K562 (cell line): ENCODE results near the gene AP5M1. TPM values are rescaled to one million over a fixed set of nuclear protein-coding genes. Genes with fewer than 3 reads are reported as not detected.

Experiments used
- ATAC-seq: fragments of 200-7000 bp; cut with Tn5 transposase; 3 replicates; pipeline ENCODE4 v1.9.1; 2020; ENCODE audit warnings: moderate library complexity
- BruUV-seq: library from RNA; stranded (reverse); fragments of 400-500 nt; replicated peaks from 2 replicates; lab custom pipeline; 2021; lab: Mats Ljungman, UMichigan
- CTCF ChIA-PET: fragments of 300-600 bp; formaldehyde crosslinking; extraction: SDS; loops from one replicate; lab custom pipeline; 2021; ENCODE audit warnings: low intra/inter-chr PET ratio; lab: Yijun Ruan, JAX
- POLR2A ChIA-PET: fragments of 300-600, 350-650 bp; sonication (Branson Sonifier 250); formaldehyde crosslinking; extraction: SDS; loops from one replicate; lab custom pipeline; 2021; ENCODE audit warnings: antibody characterized with exemption, inconsistent platforms; lab: Yijun Ruan, JAX
- DNase-seq, 4 experiments: peaks; one replicate each; pipeline versions ENCODE4 v3.0.0 to v3.0.0-alpha.2; 2011 to 2018; ENCODE audit warnings: low spot score in 3 of 4, mixed read lengths in 3 of 4; ENCODE audit errors: extremely low read depth in 1 of 4
- FAIRE-seq: peaks from 2 replicates; lab custom pipeline; 2011; peaks lifted over from hg19 to GRCh38; lab: Jason Lieb, UNC
- H2AFZ ChIP-seq: 2 replicates; pipeline ENCODE4 v1.6.0; 2011; ENCODE audit warnings: low read depth, low read length, control low read depth, inconsistent platforms
- H3K27ac ChIP-seq: fragments of 200-600 bp; 3 replicates; pipeline ENCODE4 v1.8.0; 2011; ENCODE audit warnings: low read depth, mild to moderate bottlenecking, control low read depth, inconsistent platforms, low read length, moderate library complexity, mixed read lengths; ENCODE audit errors: extremely low read depth
- H3K27me3 ChIP-seq, 2 experiments: fragments of 300-600 bp in 1 of 2; 2 replicates in 1 of 2; 3 replicates in 1 of 2; pipeline versions ENCODE4 v1.6.0 to v1.8.0; 2011; ENCODE audit warnings: inconsistent platforms in 2 of 2, low read length in 2 of 2, mild to moderate bottlenecking in 1 of 2, mixed read lengths in 1 of 2, moderate library complexity in 1 of 2; ENCODE audit not compliant: control insufficient read depth in 2 of 2, insufficient read depth in 2 of 2
- H3K36me3 ChIP-seq: fragments of 300-600 bp; 3 replicates; pipeline ENCODE4 v1.8.0; 2011; ENCODE audit warnings: mild to moderate bottlenecking, low read length, inconsistent platforms; ENCODE audit not compliant: control insufficient read depth, insufficient read depth
- H3K4me1 ChIP-seq, 2 experiments: fragments of 200-600 bp in 1 of 2; replicated peaks in 1 of 2; 2 replicates in 1 of 2; 3 replicates in 1 of 2; pipeline versions ENCODE4 v1.5.1 to v1.8.0; 2011; ENCODE audit warnings: inconsistent platforms in 2 of 2, low read length in 2 of 2, mild to moderate bottlenecking in 1 of 2, mixed read lengths in 1 of 2, moderate library complexity in 1 of 2; ENCODE audit not compliant: control insufficient read depth in 2 of 2, insufficient read depth in 2 of 2
- H3K4me2 ChIP-seq: 2 replicates; pipeline ENCODE4 v1.6.1; 2011; ENCODE audit warnings: low read length, control low read depth, inconsistent platforms, mixed read lengths; ENCODE audit not compliant: insufficient read depth
- H3K4me3 ChIP-seq: fragments of 200-600 bp; sonication (generic), shearing (Covaris generic); 2 replicates; pipeline ENCODE4 v1.5.1; 2016; ENCODE audit warnings: control low read depth, inconsistent platforms
- H3K79me2 ChIP-seq: fragments of 200-600 bp; 3 replicates; pipeline ENCODE4 v1.8.0; 2011; ENCODE audit warnings: low read length, inconsistent platforms; ENCODE audit not compliant: control insufficient read depth, insufficient read depth
- H3K9ac ChIP-seq, 2 experiments: 2 replicates each; pipeline versions ENCODE4 v1.6.0 to v1.6.1; 2011; ENCODE audit warnings: low read depth in 2 of 2, low read length in 2 of 2, control low read depth in 1 of 2, inconsistent platforms in 1 of 2, mild to moderate bottlenecking in 1 of 2, mixed read lengths in 1 of 2; ENCODE audit not compliant: insufficient read depth in 1 of 2
- H3K9me1 ChIP-seq: one replicate; pipeline ENCODE4 v1.6.0; 2011; ENCODE audit warnings: inconsistent platforms, mild to moderate bottlenecking, low read length, moderate library complexity; ENCODE audit not compliant: control insufficient read depth, insufficient read depth
- H3K9me3 ChIP-seq: replicated peaks from 2 replicates; pipeline ENCODE4 v1.5.1; 2011; ENCODE audit warnings: low read depth, low read length, inconsistent platforms; ENCODE audit not compliant: control insufficient read depth, insufficient read depth
- H4K20me1 ChIP-seq: replicated peaks from 2 replicates; pipeline ENCODE4 v1.6.1; 2011; ENCODE audit warnings: low read length, inconsistent platforms, mixed read lengths; ENCODE audit not compliant: control insufficient read depth, insufficient read depth
- C11orf30 ChIP-seq: fragments of 450-650 bp; IDR thresholded peaks from 2 replicates; pipeline ENCODE4 v1.6.1; 2016; ENCODE audit warnings: low read depth, mild to moderate bottlenecking
- FOSL1 ChIP-seq: fragments of 200-800 bp; sonication (Bioruptor generic); conservative IDR thresholded peaks from 2 replicates; pipeline ENCODE4 v1.6.1; 2016; ENCODE audit warnings: missing genetic modification characterization, missing compliant biosample characterization
- MAFG ChIP-seq: fragments of 450-650 bp; conservative IDR thresholded peaks from 2 replicates; pipeline ENCODE4 v1.6.1; 2016; ENCODE audit warnings: missing genetic modification characterization, missing compliant biosample characterization
- MCM5 ChIP-seq: fragments of 450-650 bp; IDR thresholded peaks from 2 replicates; pipeline ENCODE4 v1.6.1; 2016; ENCODE audit warnings: low read depth
- RBM17 ChIP-seq: fragments of 200-400 bp; formaldehyde crosslinking; IDR thresholded peaks from 2 replicates; pipeline ENCODE4 v1.6.1; 2017; ENCODE audit warnings: low read depth, mild to moderate bottlenecking, low read length, borderline replicate concordance
- TOE1 ChIP-seq, 2 experiments: fragments of 450-650 bp in 1 of 2; sonication (generic) in 1 of 2; formaldehyde crosslinking in 1 of 2; IDR thresholded peaks; 2 replicates each; pipeline versions ENCODE4 v1.7.1 to v1.8.0; 2016 to 2022; ENCODE audit warnings: borderline replicate concordance in 2 of 2, mild to moderate bottlenecking in 2 of 2, antibody characterized with exemption in 1 of 2, inconsistent platforms in 1 of 2, low read depth in 1 of 2, missing genetic modification reagents in 1 of 2, moderate library complexity in 1 of 2
- ZNF408 ChIP-seq: fragments of 250-450 bp; sonication (Bioruptor Pico); IDR thresholded peaks from 2 replicates; pipeline ENCODE4 v1.4.0; 2020; ENCODE audit warnings: low read depth, mild to moderate bottlenecking, moderate library complexity
- WGBS: fragments of 100-300 bp; shearing (Covaris generic); methylation state at CpG from one replicate; pipeline ENCODE4 v1.1.6; 2016; ENCODE audit warnings: low coverage, mixed read lengths; ENCODE audit not compliant: insufficient coverage; ENCODE audit errors: missing lambda C conversion rate; 5-methylcytosine and 5-hydroxymethylcytosine counted together
- in situ Hi-C: fragments of 300-500 bp; cut with MboI; formaldehyde crosslinking; loops from 4 replicates; pipeline ENCODE4 v1.15.0; 2018; ENCODE audit warnings: inconsistent platforms, mixed read lengths
- intact Hi-C: fragments of 100-400 bp; cut with micrococcal nuclease; formaldehyde crosslinking; loops from 2 replicates; pipeline ENCODE4 v1.14.2; 2022
- polyA plus RNA-seq, 8 experiments: library from polyadenylated mRNA; depleted of rRNA in 4 of 8; stranded (reverse) in 5 of 8; unstranded in 3 of 8; fragments of >200 nt; fragmentation: Nextera tagmentation in 2 of 8; fragmentation: Illumina TruSeq in 1 of 8; extraction: Ambion mirVana in 2 of 8; extraction: Trizol in 1 of 8; gene quantifications; 2 replicates each; pipeline versions ENCODE4 v1.2.1 to v1.2.3, GENCODE V29; 2011 to 2014; ENCODE audit warnings: inconsistent platforms in 1 of 8, missing spikeins in 1 of 8
- total RNA-seq, 7 experiments: library from RNA; depleted of rRNA in 6 of 7; stranded (reverse); fragments of >200 nt in 6 of 7; fragmentation: Illumina TruSeq in 2 of 7; extraction: Trizol in 2 of 7; gene quantifications; 2 replicates each; pipeline versions ENCODE4 v1.2.1 to v1.2.3, GENCODE V29; 2011 to 2021; ENCODE audit warnings: low replicate concordance in 1 of 7
- TF ChIP-seq, protein P1 (sequence below): sonication (generic); formaldehyde crosslinking; IDR thresholded peaks from 2 replicates; pipeline ENCODE4 v1.8.0; 2022; ENCODE audit warnings: mild to moderate bottlenecking, missing genetic modification reagents
- TF ChIP-seq, protein P2 (sequence below), 2 experiments: fragments of 450-650 bp; conservative IDR thresholded peaks; 2 replicates each; pipeline ENCODE4 v1.6.1; 2017; ENCODE audit warnings: mild to moderate bottlenecking in 2 of 2, moderate library complexity in 2 of 2

Gene AP5M1
- total and polyA plus RNA-seq, 9 of the 15 experiments (the other 6 are each of a cell fraction or from before 2014, with no cell fraction given): 16.1 to 51.7 (median 30.9) TPM

DNA sequence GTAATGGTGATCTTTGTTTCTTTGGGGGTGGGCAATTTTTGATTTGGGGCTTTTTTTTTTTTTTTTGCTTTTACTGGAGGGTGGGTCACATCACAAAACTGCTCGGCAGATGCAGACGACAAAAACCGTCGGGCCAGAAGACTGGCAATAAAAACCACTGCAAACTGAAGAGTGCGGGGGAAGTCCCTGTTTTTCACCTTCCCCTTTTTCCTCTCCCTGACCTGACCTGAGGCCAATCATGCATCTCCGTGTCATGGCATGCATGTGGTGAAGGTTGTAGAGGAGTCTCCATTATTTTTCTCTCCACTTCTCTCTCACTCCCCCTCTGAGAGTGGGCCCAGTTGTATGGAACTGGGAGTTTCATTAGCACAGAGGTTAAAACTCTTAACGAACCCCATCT, 57.5 kb downstream of the AP5M1 start:
- ChIA-PET CTCF (no interaction called here), POLR2A (no interaction called here)
- Histone ChIP-seq H3K79me2 (no peaks in the 10 kb centered on the region), H3K9me1 (no peaks in the 10 kb centered on the region), H3K9ac (no peak overlapping the region), H4K20me1 (no peaks in the 10 kb centered on the region), H3K4me2 (no peak overlapping the region), H3K9me3 (no peaks in the 10 kb centered on the region), H3K36me3 (no peaks in the 10 kb centered on the region), H2AFZ (no peak overlapping the region), H3K27ac (no peak overlapping the region), H3K4me3 (no peak overlapping the region), H3K4me1 (no peaks in the 10 kb centered on the region), H3K27me3 (no peaks in the 10 kb centered on the region)
- intact Hi-C loops: no loop called here
- TF ChIP-seq ZNF408 (CRISPR knock-in tag): no peak
- TF ChIP-seq, protein P1, sequence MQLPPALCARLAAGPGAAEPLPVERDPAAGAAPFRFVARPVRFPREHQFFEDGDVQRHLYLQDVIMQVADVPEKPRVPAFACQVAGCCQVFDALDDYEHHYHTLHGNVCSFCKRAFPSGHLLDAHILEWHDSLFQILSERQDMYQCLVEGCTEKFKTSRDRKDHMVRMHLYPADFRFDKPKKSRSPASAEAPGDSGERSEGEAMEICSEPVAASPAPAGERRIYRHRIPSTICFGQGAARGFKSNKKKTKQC (CRISPR knock-in tag): no peak
- TF ChIP-seq FOSL1: no peak
- no peak for TF ChIP-seq MCM5
- DNase-seq: no peak
- FAIRE-seq: no peak
- no peak for ATAC-seq
- WGBS: 5% methylated on average over 6 of the region's 7 CpGs
- no TSS peak for BruUV-seq
- in situ Hi-C loops: no loop called here

DNA sequence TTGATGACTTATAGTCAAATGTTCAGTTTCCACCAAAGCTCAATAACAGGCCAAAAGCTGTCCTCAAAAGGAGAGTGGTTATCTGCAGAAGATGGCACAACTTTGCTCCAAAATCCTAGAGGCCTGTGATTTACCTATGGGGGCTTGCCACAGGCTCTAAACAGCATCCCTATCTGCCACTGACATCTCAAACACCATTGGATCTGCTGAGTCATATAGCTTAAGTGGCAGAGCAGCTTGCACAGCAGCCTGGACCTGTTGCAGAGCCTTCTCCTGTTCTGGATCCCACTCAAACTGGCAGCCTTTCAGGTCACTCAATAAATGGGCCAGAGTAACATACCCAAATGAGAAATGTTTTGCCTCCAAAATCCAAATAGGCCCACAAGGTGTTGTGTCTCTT, 61.1 kb downstream of the AP5M1 start:
- no peak for FAIRE-seq
- no peaks in the 10 kb centered on the region for H4K20me1 ChIP-seq
- in situ Hi-C loops (no loop called here), intact Hi-C loops (no loop called here)
- no peaks in the 10 kb centered on the region for H3K4me1 ChIP-seq
- CTCF ChIA-PET: no interaction called here
- no TSS peak for BruUV-seq
- no peak for DNase-seq
- no peaks in the 10 kb centered on the region for H3K9me3 ChIP-seq
- no peak overlapping the region for H3K27ac ChIP-seq
- no peak overlapping the region for H3K4me2 ChIP-seq
- H3K79me2 ChIP-seq: no peaks in the 10 kb centered on the region
- POLR2A ChIA-PET: no interaction called here
- H3K36me3 ChIP-seq: no peaks in the 10 kb centered on the region
- H3K27me3 ChIP-seq: no peaks in the 10 kb centered on the region
- H3K9me1 ChIP-seq: no peaks in the 10 kb centered on the region
- H3K9ac ChIP-seq: no peak overlapping the region
- H2AFZ ChIP-seq: no peak overlapping the region
- no peak for ATAC-seq
- no peak overlapping the region for H3K4me3 ChIP-seq
- TF ChIP-seq C11orf30 (peak; percentile 28; the same call in 1 of the 2 replicates), MAFG (peak; percentile 69), TOE1 (IDR thresholded peaks at IDR 0.05; ENCODE audit: borderline replicate concordance) (no peak), TOE1 (CRISPR knock-in tag; IDR thresholded peaks at IDR 0.05; ENCODE audit: borderline replicate concordance, low read depth) (no peak), RBM17 (no peak)
- TF ChIP-seq, protein P2, sequence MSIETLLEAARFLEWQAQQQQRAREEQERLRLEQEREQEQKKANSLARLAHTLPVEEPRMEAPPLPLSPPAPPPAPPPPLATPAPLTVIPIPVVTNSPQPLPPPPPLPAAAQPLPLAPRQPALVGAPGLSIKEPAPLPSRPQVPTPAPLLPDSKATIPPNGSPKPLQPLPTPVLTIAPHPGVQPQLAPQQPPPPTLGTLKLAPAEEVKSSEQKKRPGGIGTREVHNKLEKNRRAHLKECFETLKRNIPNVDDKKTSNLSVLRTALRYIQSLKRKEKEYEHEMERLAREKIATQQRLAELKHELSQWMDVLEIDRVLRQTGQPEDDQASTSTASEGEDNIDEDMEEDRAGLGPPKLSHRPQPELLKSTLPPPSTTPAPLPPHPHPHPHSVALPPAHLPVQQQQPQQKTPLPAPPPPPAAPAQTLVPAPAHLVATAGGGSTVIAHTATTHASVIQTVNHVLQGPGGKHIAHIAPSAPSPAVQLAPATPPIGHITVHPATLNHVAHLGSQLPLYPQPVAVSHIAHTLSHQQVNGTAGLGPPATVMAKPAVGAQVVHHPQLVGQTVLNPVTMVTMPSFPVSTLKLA (conservative IDR thresholded peaks at IDR 0.05): no peak
